ENCODE data around the gene C1orf53. TPM values are rescaled to one million over a fixed set of nuclear protein-coding genes. Genes with fewer than 3 reads are reported as not detected.

The C1orf53 gene
- total and polyA plus RNA-seq, 4 experiments from 2014 or later = not detected

DNA sequence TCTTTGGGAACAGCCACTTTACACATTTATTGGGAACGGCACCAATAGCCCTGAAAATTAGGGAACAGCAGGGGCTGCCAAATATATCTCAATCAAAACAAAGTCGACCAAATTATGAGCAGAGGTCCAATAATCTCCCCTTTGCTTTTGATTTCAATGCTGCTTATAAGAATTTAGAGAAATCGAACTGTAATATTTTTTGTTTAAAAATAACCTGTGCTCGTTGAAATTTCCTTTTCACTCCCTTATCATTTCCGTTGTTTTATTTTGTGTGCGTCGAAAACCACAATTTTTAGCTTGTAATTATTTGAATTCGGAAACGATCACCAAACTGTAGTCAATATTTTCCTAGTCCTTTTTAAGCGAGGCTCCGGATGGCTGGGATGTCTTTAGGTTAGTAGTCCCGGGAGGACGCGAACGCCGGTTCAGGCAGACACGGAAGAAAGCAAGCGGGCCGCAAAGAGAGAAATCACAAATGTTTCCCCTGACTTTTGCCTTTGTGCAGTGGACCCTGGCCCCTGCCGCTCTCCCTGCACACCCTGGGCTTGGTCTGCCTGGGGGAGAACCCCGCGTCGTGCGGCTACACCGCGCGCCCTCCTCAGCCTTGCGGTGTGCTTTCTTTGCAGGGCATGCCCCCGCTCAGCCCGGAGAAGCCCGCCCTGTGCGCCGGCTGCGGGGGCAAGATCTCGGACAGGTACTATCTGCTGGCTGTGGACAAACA is 17.1 kb downstream of the C1orf53 start:
- peak in 1 of 5 donors; percentile 24 for DNase-seq
- Histone ChIP-seq H3K4me3 (ENCODE audit: low read length in 2 of 2) (no peak overlapping the region), H3K9me3 (ENCODE audit: control insufficient read depth in 1 of 2, low read length in 2 of 2) (no peaks in the 10 kb centered on the region), H3K27me3 (ENCODE audit: insufficient read depth, low read length) (peaks cover 86% of the 10 kb centered on the region), H3K27ac (ENCODE audit: low read depth, low read length) (no peak overlapping the region), H3K4me1 (ENCODE audit: insufficient read depth, low read length) (peaks cover 63% of the 10 kb centered on the region), H3K36me3 (ENCODE audit: insufficient read depth, low read length) (no peaks in the 10 kb centered on the region)
- Mint-ChIP-seq H3K4me1 (peaks cover 46 to 68% (median 55%) of the 10 kb centered on the region in 4 donors), H3K36me3 (no peaks in the 10 kb centered on the region), H3K4me3 (peak overlapping the region; percentile 62 to 85 (median 76)), H3K27ac (peak overlapping the region in 4 of 7 donors; percentile 61 to 90 (median 64)), H3K9me3 (peaks cover 0 to 23% (median 0%) of the 10 kb centered on the region in 8 donors), H3K27me3 (peaks cover 71 to 81% of the 10 kb centered on the region in 2 donors)
- ChIA-PET CTCF (ENCODE audit: partially characterized antibody) (interaction anchor here (0.8 to 2.1 kb wide), 3 partner anchors 9 to 393 kb away, joined by 3 to 7 read pairs (median 3); no protein-coding TSS in a partner anchor), POLR2A (ENCODE audit: partially characterized antibody) (interaction anchor here (1.2 to 3.4 kb wide), 3 partner anchors 9 to 16 kb away, joined by 3 to 14 read pairs (median 7); no protein-coding TSS in a partner anchor)
- intact Hi-C loops (cut with micrococcal nuclease) = loop anchor here (2.0 to 10.0 kb wide), 4 partner anchors 17 to 545 kb away; partner anchors contain the start of gene C1orf53

DNA sequence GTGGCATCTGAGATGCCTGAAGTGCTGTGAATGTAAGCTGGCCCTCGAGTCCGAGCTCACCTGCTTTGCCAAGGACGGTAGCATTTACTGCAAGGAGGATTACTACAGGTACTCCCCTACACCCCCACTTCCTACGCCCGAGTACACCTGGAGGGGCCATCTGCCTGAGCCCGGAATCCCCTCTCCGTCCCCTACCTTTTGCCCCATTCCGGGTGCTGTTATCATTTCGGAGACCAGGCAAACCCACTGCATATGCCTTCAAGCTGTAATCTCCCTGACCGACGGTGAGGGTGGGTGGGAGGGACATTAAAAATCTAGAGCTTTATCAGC is 17.6 kb downstream of the C1orf53 start:
- Mint-ChIP-seq H3K36me3 (no peaks in the 10 kb centered on the region), H3K4me1 (peaks cover 44 to 64% (median 55%) of the 10 kb centered on the region in 4 donors), H3K27ac (peak overlapping the region in 3 of 7 donors; percentile 62 to 90 (median 65)), H3K9me3 (peaks cover 0 to 23% (median 0%) of the 10 kb centered on the region in 8 donors), H3K4me3 (peak overlapping the region; percentile 46 to 85 (median 71)), H3K27me3 (peaks cover 66 to 78% of the 10 kb centered on the region in 2 donors)
- Histone ChIP-seq H3K4me3 (ENCODE audit: low read length in 2 of 2) (no peak overlapping the region), H3K36me3 (ENCODE audit: insufficient read depth, low read length) (no peaks in the 10 kb centered on the region), H3K27me3 (ENCODE audit: insufficient read depth, low read length) (peaks cover 81% of the 10 kb centered on the region), H3K4me1 (ENCODE audit: insufficient read depth, low read length) (peaks cover 61% of the 10 kb centered on the region), H3K9me3 (ENCODE audit: control insufficient read depth in 1 of 2, low read length in 2 of 2) (no peaks in the 10 kb centered on the region), H3K27ac (ENCODE audit: low read depth, low read length) (no peak overlapping the region)
- ChIA-PET POLR2A (ENCODE audit: partially characterized antibody) (interaction anchor here (1.5 kb wide), 1 partner anchor 9 kb away, joined by 7 read pairs; no protein-coding TSS in a partner anchor), CTCF (ENCODE audit: partially characterized antibody) (interaction anchor here (0.8 to 2.1 kb wide), 3 partner anchors 10 to 394 kb away, joined by 3 to 7 read pairs (median 3); no protein-coding TSS in a partner anchor)
- peak in 1 of 5 donors; percentile 13 for DNase-seq
- intact Hi-C loops (cut with micrococcal nuclease) = loop anchor here (5.0 to 10.0 kb wide), 3 partner anchors 437 to 545 kb away; no protein-coding TSS in a partner anchor

DNA sequence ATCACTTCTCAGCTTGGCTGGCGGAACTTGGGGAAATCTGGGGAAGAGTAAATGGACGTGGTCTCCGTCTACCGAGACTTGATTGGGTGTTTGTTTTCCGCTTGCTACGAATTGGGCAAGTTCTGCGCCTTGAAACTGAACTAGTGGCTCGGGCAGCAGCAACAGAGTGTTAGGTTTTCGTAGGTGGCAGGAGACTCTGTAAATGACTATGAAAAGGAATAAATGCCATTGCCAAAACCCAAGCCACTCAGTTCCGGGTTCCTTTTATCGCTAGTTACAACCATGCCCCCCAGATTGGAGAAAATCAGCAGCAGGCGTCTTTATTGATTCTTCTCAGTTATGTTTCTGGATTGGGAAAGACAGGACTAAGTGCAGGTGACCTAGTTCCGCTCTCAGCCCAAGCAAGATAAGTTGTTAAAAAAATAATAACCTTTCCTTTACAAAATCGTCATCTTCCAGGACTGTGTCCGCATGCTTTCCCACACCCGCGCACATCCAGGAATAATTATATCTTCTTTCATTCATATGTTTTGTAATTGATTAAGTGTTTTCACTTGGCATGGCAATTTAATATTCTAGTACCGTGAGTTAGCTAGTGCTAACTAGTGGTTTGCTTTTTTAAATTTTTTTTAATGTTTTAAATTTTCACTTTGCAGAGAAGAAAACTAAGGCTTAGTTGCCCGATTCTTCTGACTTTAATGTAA is 18.1 kb downstream of the C1orf53 start:
- H3K27me3 Mint-ChIP-seq = peaks cover 64 to 72% of the 10 kb centered on the region in 2 donors
- peaks cover 44 to 60% (median 51%) of the 10 kb centered on the region in 4 donors for H3K4me1 Mint-ChIP-seq
- peaks cover 59% of the 10 kb centered on the region for H3K4me1 ChIP-seq (ENCODE audit: insufficient read depth, low read length)
- H3K36me3 Mint-ChIP-seq = no peaks in the 10 kb centered on the region
- H3K4me3 Mint-ChIP-seq = peak overlapping the region in 6 of 8 donors; percentile 27 to 68 (median 45)
- peak overlapping the region in 2 of 7 donors; percentile 17 to 90 for H3K27ac Mint-ChIP-seq
- no peaks in the 10 kb centered on the region for H3K9me3 ChIP-seq (ENCODE audit: control insufficient read depth in 1 of 2, low read length in 2 of 2)
- H3K9me3 Mint-ChIP-seq = peaks cover 0 to 23% (median 0%) of the 10 kb centered on the region in 8 donors
- peaks cover 76% of the 10 kb centered on the region for H3K27me3 ChIP-seq (ENCODE audit: insufficient read depth, low read length)
- H3K4me3 ChIP-seq (ENCODE audit: low read length in 2 of 2) = no peak overlapping the region
- H3K36me3 ChIP-seq (ENCODE audit: insufficient read depth, low read length) = no peaks in the 10 kb centered on the region
- ChIA-PET CTCF (ENCODE audit: partially characterized antibody) (interaction anchor here (0.8 to 2.1 kb wide), 4 partner anchors 10 to 394 kb away, joined by 3 to 7 read pairs (median 4); no protein-coding TSS in a partner anchor), POLR2A (ENCODE audit: partially characterized antibody) (interaction anchor here (1.5 kb wide), 1 partner anchor 10 kb away, joined by 7 read pairs; no protein-coding TSS in a partner anchor)
- intact Hi-C loops (cut with micrococcal nuclease) = loop anchor here (5.0 to 10.0 kb wide), 3 partner anchors 437 to 544 kb away; no protein-coding TSS in a partner anchor
- DNase-seq = peak in 1 of 5 donors; percentile 19
- no peak overlapping the region for H3K27ac ChIP-seq (ENCODE audit: low read depth, low read length)

DNA sequence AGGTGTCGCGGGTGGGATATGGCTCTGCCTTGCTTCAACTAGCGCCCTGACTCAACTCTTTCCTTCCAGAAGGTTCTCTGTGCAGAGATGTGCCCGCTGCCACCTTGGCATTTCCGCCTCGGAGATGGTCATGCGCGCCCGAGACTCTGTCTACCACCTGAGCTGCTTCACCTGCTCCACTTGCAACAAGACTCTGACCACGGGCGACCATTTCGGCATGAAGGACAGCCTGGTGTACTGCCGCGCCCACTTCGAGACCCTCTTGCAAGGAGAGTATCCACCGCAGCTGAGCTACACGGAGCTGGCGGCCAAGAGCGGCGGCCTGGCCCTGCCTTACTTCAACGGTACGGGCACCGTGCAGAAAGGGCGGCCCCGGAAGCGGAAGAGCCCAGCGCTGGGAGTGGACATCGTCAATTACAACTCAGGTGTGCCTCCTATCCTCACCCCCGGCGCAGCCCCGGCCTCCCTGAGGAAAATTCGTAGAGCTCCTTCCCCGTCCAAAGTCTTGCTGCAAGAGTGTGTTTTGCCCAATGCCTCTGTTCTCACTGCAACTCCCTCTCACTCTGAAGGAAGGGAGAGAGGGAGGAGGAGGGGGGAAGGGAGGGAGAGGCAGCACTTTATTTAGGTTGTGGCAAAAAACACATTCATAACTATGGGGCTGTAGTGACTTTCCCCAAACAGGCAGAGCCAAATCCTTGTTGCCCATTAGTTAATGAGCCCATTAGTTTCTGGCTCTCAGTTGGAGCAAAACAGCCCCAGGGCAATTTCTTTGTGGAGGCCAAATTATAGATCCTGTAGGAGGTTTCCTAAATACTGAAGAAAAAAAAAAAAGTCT is 19.0 kb downstream of the C1orf53 start:
- POLR2A ChIA-PET (ENCODE audit: partially characterized antibody) = no interaction called here
- CTCF ChIA-PET (ENCODE audit: partially characterized antibody) = interaction anchor here (2.0 kb wide), 1 partner anchor 306 kb away, joined by 5 read pairs; no protein-coding TSS in a partner anchor
- Mint-ChIP-seq H3K36me3 (no peaks in the 10 kb centered on the region), H3K27ac (peak overlapping the region in 1 of 7 donors; percentile 90), H3K27me3 (peaks cover 59 to 66% of the 10 kb centered on the region in 2 donors), H3K9me3 (peaks cover 0 to 23% (median 0%) of the 10 kb centered on the region in 8 donors), H3K4me1 (peaks cover 37 to 51% (median 44%) of the 10 kb centered on the region in 4 donors), H3K4me3 (peak overlapping the region in 5 of 8 donors; percentile 25 to 72 (median 59))
- Histone ChIP-seq H3K27ac (ENCODE audit: low read depth, low read length) (no peak overlapping the region), H3K9me3 (ENCODE audit: control insufficient read depth in 1 of 2, low read length in 2 of 2) (no peaks in the 10 kb centered on the region), H3K27me3 (ENCODE audit: insufficient read depth, low read length) (peaks cover 67% of the 10 kb centered on the region), H3K36me3 (ENCODE audit: insufficient read depth, low read length) (no peaks in the 10 kb centered on the region), H3K4me1 (ENCODE audit: insufficient read depth, low read length) (peaks cover 50% of the 10 kb centered on the region), H3K4me3 (ENCODE audit: low read length in 2 of 2) (no peak overlapping the region)
- intact Hi-C loops (cut with micrococcal nuclease) = loop anchor here (5.0 to 10.0 kb wide), 3 partner anchors 436 to 543 kb away; no protein-coding TSS in a partner anchor
- DNase-seq = peak in 1 of 5 donors; percentile 31

DNA sequence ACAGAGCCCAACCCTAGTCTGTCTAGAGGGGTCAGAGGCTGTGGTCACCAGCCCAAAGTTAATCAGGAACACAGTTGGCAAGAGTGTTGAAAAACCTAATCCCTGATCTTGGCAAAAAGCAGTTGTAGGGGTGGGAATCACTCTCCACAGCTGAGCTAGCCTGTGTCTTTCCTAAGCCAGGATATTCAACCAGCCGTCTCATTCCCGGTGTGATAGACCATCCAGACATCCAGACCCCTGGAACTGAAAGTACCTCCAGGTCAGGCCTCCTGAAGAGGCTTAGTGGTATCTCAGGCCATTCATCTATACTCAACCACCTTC is 19.6 kb downstream of the C1orf53 start:
- ChIA-PET POLR2A (ENCODE audit: partially characterized antibody) (no interaction called here), CTCF (ENCODE audit: partially characterized antibody) (interaction anchor here (2.0 kb wide), 1 partner anchor 307 kb away, joined by 5 read pairs; no protein-coding TSS in a partner anchor)
- H3K4me1 ChIP-seq (ENCODE audit: insufficient read depth, low read length) = peaks cover 44% of the 10 kb centered on the region
- DNase-seq = no peak
- peaks cover 61% of the 10 kb centered on the region for H3K27me3 ChIP-seq (ENCODE audit: insufficient read depth, low read length)
- Mint-ChIP-seq H3K27ac (no peak overlapping the region), H3K9me3 (peaks cover 0 to 19% (median 0%) of the 10 kb centered on the region in 8 donors), H3K27me3 (peaks cover 57 to 63% of the 10 kb centered on the region in 2 donors), H3K4me3 (no peak overlapping the region), H3K36me3 (no peaks in the 10 kb centered on the region), H3K4me1 (peaks cover 32 to 45% (median 38%) of the 10 kb centered on the region in 4 donors)
- no peaks in the 10 kb centered on the region for H3K36me3 ChIP-seq (ENCODE audit: insufficient read depth, low read length)
- H3K27ac ChIP-seq (ENCODE audit: low read depth, low read length) = no peak overlapping the region
- H3K4me3 ChIP-seq (ENCODE audit: low read length in 2 of 2) = no peak overlapping the region
- intact Hi-C loops (cut with micrococcal nuclease) = loop anchor here (5.0 to 10.0 kb wide), 3 partner anchors 435 to 543 kb away; no protein-coding TSS in a partner anchor
- H3K9me3 ChIP-seq (ENCODE audit: control insufficient read depth in 1 of 2, low read length in 2 of 2) = no peaks in the 10 kb centered on the region

DNA sequence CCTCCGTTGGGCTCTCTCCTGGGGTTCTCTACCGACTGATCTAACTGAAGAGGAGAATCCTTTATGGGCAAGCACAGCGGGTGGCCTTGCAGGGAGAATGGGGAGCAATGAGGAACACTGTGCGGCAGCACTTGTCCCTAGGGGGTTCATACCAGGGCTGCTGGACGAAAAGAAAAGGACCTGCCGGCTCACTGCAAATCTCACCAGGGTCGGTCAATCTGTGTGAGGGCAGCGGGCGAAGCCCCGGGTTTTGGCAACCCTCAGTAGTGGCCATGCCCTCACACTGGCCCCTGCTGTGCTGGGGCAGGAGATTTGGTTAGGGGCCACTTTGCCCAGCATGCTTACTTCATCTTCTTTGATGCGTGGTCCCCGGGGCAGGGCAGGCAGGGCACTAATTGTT is 20.6 kb downstream of the C1orf53 start:
- peaks cover 34% of the 10 kb centered on the region for H3K4me1 ChIP-seq (ENCODE audit: insufficient read depth, low read length)
- POLR2A ChIA-PET (ENCODE audit: partially characterized antibody) = no interaction called here

More for the DNA sequence above, 20.6 kb downstream of the C1orf53 start:
- no peak overlapping the region for H3K27ac ChIP-seq (ENCODE audit: low read depth, low read length)
- Mint-ChIP-seq H3K9me3 (peaks cover 0 to 13% (median 0%) of the 10 kb centered on the region in 8 donors), H3K27ac (no peak overlapping the region), H3K27me3 (peaks cover 58 to 62% of the 10 kb centered on the region in 2 donors), H3K36me3 (no peaks in the 10 kb centered on the region), H3K4me3 (no peak overlapping the region), H3K4me1 (peaks cover 22 to 35% (median 30%) of the 10 kb centered on the region in 4 donors)
- intact Hi-C loops (cut with micrococcal nuclease) = loop anchor here (5.0 to 10.0 kb wide), 3 partner anchors 434 to 542 kb away; no protein-coding TSS in a partner anchor
- no peaks in the 10 kb centered on the region for H3K36me3 ChIP-seq (ENCODE audit: insufficient read depth, low read length)
- no peaks in the 10 kb centered on the region for H3K9me3 ChIP-seq (ENCODE audit: control insufficient read depth in 1 of 2, low read length in 2 of 2)
- DNase-seq = no peak
- H3K27me3 ChIP-seq (ENCODE audit: insufficient read depth, low read length) = peaks cover 51% of the 10 kb centered on the region
- CTCF ChIA-PET (ENCODE audit: partially characterized antibody) = interaction anchor here (1.1 to 3.7 kb wide), 3 partner anchors 10 to 308 kb away, joined by 3 to 26 read pairs (median 22); no protein-coding TSS in a partner anchor
- no peak overlapping the region for H3K4me3 ChIP-seq (ENCODE audit: low read length in 2 of 2)
